Liver (tissue), 3 donors: ENCODE measurements around the gene GHRHR.

Experiments used
- EGR1 ChIP-seq, 2 donors: IDR thresholded peaks; 2 replicates each; pipeline ENCODE4 v1.6.1; 2016 to 2018; ENCODE audit warnings: antibody characterized with exemption in 2 of 2, low read depth in 2 of 2
- JUND ChIP-seq, 2 donors: IDR thresholded peaks; 2 replicates each; pipeline ENCODE4 v1.6.1; 2016; ENCODE audit warnings: antibody characterized with exemption in 2 of 2
- RAD21 ChIP-seq, 2 donors: IDR thresholded peaks; 2 replicates each; pipeline ENCODE4 v1.6.1; 2016; ENCODE audit warnings: antibody characterized with exemption in 2 of 2, mild to moderate bottlenecking in 2 of 2
- TF ChIP-seq, protein P1 (sequence below): fragments of 150-350 bp; IDR thresholded peaks from 2 replicates; pipeline ENCODE4 v1.5.1; 2017; ENCODE audit warnings: improper control_type of control experiment, low read depth, low read length; ENCODE audit not compliant: missing input control
- TF ChIP-seq, protein P2 (sequence below): IDR thresholded peaks from 2 replicates; pipeline ENCODE4 v1.6.1; 2016; ENCODE audit warnings: antibody characterized with exemption, mild to moderate bottlenecking
- donor health status: healthy.
- donor health status: healthy.

DNA sequence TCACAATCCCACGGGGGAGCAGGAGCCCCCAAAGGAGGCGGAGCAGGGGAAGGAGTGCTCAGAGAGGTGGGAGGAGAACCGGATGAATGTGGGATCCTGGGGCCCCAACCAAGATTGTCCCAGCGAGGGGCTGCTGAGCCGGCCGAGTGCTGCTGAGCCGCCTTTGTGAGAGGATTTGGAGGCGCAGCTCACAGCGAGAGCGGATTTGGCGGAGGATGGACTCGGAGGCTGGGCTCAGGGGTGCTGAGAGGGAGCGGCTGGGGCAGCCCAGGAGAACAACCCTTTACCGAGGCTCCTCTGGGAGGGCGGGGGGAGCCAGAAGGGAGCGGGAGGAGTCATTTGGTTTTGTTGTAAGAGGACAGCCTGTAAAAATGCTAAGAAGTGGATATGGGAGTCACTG lies 23.0 kb downstream of the GHRHR start:
- TF ChIP-seq JUND (IDR thresholded peaks at IDR 0.05) (no peak), EGR1 (IDR thresholded peaks at IDR 0.05; ENCODE audit: low read depth in 2 of 2) (no peak), RAD21 (IDR thresholded peaks at IDR 0.05) (no peak)
- TF ChIP-seq, protein P1, sequence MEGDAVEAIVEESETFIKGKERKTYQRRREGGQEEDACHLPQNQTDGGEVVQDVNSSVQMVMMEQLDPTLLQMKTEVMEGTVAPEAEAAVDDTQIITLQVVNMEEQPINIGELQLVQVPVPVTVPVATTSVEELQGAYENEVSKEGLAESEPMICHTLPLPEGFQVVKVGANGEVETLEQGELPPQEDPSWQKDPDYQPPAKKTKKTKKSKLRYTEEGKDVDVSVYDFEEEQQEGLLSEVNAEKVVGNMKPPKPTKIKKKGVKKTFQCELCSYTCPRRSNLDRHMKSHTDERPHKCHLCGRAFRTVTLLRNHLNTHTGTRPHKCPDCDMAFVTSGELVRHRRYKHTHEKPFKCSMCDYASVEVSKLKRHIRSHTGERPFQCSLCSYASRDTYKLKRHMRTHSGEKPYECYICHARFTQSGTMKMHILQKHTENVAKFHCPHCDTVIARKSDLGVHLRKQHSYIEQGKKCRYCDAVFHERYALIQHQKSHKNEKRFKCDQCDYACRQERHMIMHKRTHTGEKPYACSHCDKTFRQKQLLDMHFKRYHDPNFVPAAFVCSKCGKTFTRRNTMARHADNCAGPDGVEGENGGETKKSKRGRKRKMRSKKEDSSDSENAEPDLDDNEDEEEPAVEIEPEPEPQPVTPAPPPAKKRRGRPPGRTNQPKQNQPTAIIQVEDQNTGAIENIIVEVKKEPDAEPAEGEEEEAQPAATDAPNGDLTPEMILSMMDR: no peak
- TF ChIP-seq, protein P2, sequence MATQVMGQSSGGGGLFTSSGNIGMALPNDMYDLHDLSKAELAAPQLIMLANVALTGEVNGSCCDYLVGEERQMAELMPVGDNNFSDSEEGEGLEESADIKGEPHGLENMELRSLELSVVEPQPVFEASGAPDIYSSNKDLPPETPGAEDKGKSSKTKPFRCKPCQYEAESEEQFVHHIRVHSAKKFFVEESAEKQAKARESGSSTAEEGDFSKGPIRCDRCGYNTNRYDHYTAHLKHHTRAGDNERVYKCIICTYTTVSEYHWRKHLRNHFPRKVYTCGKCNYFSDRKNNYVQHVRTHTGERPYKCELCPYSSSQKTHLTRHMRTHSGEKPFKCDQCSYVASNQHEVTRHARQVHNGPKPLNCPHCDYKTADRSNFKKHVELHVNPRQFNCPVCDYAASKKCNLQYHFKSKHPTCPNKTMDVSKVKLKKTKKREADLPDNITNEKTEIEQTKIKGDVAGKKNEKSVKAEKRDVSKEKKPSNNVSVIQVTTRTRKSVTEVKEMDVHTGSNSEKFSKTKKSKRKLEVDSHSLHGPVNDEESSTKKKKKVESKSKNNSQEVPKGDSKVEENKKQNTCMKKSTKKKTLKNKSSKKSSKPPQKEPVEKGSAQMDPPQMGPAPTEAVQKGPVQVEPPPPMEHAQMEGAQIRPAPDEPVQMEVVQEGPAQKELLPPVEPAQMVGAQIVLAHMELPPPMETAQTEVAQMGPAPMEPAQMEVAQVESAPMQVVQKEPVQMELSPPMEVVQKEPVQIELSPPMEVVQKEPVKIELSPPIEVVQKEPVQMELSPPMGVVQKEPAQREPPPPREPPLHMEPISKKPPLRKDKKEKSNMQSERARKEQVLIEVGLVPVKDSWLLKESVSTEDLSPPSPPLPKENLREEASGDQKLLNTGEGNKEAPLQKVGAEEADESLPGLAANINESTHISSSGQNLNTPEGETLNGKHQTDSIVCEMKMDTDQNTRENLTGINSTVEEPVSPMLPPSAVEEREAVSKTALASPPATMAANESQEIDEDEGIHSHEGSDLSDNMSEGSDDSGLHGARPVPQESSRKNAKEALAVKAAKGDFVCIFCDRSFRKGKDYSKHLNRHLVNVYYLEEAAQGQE: no peak
